Lung microvascular endothelial cell (primary cell): Measurements from ENCODE around the gene PCSK6. TPM values are rescaled to one million over a fixed set of nuclear protein-coding genes. Genes with fewer than 3 reads are reported as not detected.

ENCODE experiments used
- DNase-seq, 2 donors: peaks; one replicate each; pipeline versions ENCODE4 v3.0.0 to v3.0.0-alpha.2; 2010; ENCODE audit warnings: low read depth in 2 of 2
- total RNA-seq: library from RNA; depleted of rRNA; stranded (reverse); fragments of >200 nt; gene quantifications from 2 replicates; pipeline ENCODE4 v1.2.1, GENCODE V29; 2014

Gene PCSK6
- total RNA-seq: 20.0 and 38.9 TPM in 2 replicates

- peak in 1 of 2 donors; percentile 55 for DNase-seq
These were observed at the start of gene PCSK6 for GRCh38 chr15:101489599-101490407. Gene PCSK6 (minus strand): TSS chr15:101489707. CDS start chr15:101489670, 37 bp downstream.

GRCh38 chr15:101538996-101539395, 49.5 kb upstream of the PCSK6 start:
- no peak for DNase-seq

DNA sequence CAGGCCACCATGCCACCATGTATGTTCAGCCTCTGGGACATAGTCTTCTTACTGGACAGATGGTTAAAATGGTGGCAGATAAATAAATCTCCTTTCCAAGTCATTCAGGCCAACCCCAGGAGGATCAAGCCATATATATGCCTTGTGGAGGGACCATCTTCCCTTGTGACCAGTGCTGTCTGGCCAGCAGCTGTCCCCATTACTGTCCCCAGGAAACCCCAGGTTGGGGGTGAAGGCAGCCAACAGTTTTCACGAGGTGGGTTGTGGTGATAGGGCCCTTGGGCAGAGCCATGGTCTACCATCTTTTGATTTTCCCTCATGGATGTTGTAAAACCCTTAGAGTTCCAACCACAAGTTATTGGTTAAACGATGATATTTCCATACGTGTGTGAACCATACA, 48.7 kb upstream of the PCSK6 start:
- DNase-seq: no peak

- DNase-seq: no peak
These were observed 48.1 kb upstream of the PCSK6 start for GRCh38 chr15:101537483-101538080.

GRCh38 chr15:101536875-101537405, 47.4 kb upstream of the PCSK6 start:
- no peak for DNase-seq

GRCh38 chr15:101536166-101536874, 46.8 kb upstream of the PCSK6 start:
- no peak for DNase-seq

DNA sequence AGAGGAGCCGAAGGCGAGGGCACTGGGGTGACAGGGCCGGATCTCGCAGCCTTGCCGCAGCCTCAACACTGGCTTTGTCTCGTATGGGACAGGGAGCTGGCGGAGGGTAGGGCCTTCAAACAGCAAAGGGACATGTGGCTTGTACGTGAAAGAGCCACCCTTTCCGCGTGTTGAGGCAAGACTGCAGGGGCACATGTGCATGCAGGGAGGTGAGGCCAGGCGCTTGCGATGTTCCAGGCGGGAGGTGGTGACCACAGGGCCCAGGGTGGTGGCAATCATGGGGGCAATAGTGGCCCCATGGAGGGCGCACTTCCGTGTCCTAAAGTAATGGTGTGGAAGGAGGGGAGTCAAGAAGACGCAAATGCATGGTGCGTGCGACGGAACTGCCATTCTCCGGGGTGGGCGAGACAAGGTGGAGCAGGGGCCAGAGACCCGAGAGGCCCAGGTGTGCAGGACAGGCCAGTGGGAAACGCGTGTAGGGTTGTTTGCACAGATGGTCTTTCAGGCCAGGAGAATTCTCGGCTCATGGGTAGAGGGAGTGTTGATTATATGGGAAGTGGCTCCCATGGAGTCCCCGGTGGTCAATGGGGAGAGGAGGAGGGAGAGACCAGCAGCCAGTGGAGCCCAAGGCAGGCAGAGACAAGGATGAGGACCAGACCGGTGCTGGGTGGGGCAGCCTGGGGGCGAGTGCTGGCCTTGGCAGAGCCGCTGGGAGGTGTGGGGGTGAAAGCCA, 45.8 kb upstream of the PCSK6 start:
- DNase-seq: no peak

GRCh38 chr15:101534376-101534970, 45.0 kb upstream of the PCSK6 start:
- no peak for DNase-seq

GRCh38 chr15:101533371-101534140, 44.0 kb upstream of the PCSK6 start:
- no peak for DNase-seq

- DNase-seq: no peak
These were observed 43.4 kb upstream of the PCSK6 start for GRCh38 chr15:101532865-101533264.

- no peak for DNase-seq
These were observed 41.7 kb upstream of the PCSK6 start for GRCh38 chr15:101531170-101531569.

- no peak for DNase-seq
These were observed 40.9 kb upstream of the PCSK6 start for GRCh38 chr15:101530224-101530958.

- no peak for DNase-seq
These were observed 39.4 kb upstream of the PCSK6 start for GRCh38 chr15:101528917-101529299.

GRCh38 chr15:101528108-101528916, 38.8 kb upstream of the PCSK6 start:
- no peak for DNase-seq

- DNase-seq: no peak
These were observed 37.4 kb upstream of the PCSK6 start for GRCh38 chr15:101526890-101527289.

DNA sequence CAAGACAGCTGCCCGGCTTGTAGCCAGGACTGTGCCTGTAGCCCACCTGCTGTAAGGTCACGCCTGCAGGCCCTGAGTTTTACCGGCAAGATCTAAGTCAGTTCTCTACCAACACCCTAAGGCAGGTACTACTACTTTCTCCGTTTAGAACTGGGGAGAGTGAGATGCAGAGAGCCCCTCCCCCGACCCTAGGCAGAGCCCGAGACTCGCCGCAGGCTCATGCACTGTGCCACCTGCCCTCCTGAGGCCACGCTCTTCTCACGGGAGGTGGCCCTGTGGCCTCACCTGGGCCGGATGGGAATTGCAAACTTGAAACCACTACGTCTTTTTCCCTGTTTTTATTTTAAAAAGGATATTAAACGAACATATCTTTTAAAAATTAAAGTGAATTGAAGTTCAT, 36.9 kb upstream of the PCSK6 start:
- DNase-seq: no peak

DNA sequence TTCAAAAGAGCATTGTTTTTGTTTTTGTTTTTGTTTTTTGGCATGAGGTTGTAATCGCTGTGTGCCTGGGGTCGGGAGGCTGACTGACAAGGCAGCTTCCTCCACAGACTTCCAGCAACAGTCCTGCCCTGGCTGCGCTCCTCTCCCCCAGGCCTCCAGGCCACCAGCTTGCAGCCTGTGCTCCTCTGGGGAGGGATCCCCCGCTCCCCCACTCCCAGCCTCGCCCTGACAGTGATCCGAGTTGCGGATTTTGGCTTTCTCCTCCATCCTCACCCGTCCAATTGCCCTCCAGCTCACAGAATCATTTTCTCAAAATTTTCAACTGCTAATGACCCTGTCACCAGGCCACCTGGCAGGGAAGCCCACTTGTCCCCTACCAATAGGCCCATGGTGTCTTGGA, 36.5 kb upstream of the PCSK6 start:
- no peak for DNase-seq

DNA sequence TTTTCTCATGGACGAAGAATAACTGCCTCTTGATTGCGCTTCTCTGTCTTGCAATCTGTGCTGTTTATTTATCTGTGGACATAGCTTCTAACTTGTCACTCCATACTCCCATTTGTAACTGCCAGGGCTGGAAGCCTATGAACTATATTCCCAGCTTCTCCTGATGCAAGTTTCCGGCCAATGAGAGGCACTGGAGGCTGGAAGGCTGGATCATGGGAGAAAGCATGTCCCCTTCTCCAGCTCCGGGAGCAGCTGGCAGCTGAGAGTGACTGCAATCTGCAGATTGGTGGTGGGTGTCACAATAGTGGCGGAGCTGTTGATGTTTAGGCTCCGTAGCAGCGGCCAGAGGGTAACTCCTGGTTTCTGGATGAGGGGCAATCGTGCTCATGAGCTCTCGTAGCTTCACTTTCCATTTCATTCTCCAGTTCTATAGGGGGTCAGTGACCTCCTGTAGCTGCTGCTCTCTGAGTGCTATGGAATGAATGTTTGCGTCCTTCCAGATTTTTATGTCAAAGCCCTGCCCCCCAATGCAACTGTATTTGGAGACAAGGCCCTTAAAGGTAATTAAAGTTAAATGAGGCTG, 35.7 kb upstream of the PCSK6 start:
- DNase-seq: no peak

GRCh38 chr15:101523560-101523940, 34.0 kb upstream of the PCSK6 start:
- DNase-seq: no peak
